ENCODE measurements around the gene CLEC4F. TPM values are rescaled to one million over a fixed set of nuclear protein-coding genes. Genes with fewer than 3 reads are reported as not detected.

CLEC4F gene
- total and polyA plus RNA-seq, 2 experiments from 2014 or later, result not detected

DNA sequence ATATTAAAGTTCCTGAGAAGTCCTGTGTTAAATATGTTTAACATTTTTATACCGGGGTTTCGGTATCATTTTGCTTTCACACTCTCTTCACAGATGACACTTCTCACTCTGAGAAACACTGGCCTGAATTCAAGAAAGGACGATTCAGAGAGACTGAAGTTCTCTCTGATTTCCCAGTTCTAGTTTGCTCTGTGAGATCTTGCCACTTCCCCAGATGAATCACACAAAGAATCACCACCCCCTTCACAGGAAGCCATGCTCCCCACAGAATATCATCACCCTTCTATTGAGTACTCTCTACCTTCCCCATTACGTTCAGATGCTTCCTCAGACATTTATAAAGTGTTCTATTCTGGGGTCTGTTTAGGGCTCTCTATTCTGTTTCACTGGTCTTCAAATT, 31.3 kb upstream of the CLEC4F start:
- Histone ChIP-seq H3K4me1 (ENCODE audit: insufficient read depth) (no peaks in the 10 kb centered on the region), H3K36me3 (ENCODE audit: insufficient read depth) (no peaks in the 10 kb centered on the region), H3K9me2 (ENCODE audit: insufficient read depth) (no peaks in the 10 kb centered on the region), H3F3A (replicated peaks; ENCODE audit: low read depth) (no peaks in the 10 kb centered on the region), H4K20me1 (replicated peaks; ENCODE audit: insufficient read depth) (no peaks in the 10 kb centered on the region; the same call in 1 of the 2 replicates), H3K27ac (ENCODE audit: low read depth) (no peak overlapping the region), H3K4me3 (no peak overlapping the region), H3K4me2 (no peak overlapping the region), H3K27me3 (ENCODE audit: insufficient read depth) (no peaks in the 10 kb centered on the region), H3K79me2 (replicated peaks; ENCODE audit: insufficient read depth) (no peaks in the 10 kb centered on the region), H2AFZ (no peak overlapping the region)
- Mint-ChIP-seq H3K36me3 (ENCODE audit: low read depth) (no peaks in the 10 kb centered on the region), H3K27ac (no peak overlapping the region), H3K4me3 (no peak overlapping the region), H3K9me3 (no peaks in the 10 kb centered on the region), H3K27me3 (ENCODE audit: insufficient read depth, low read depth, poor library complexity) (no peaks in the 10 kb centered on the region), H3K4me1 (no peaks in the 10 kb centered on the region; the same call in 2 of the 3 replicates)
- TF ChIP-seq POLR2AphosphoS5 (IDR thresholded peaks at IDR 0.05; ENCODE audit: low read depth) (no peak), NANOG (IDR thresholded peaks at IDR 0.05; ENCODE audit: borderline replicate concordance) (no peak), STAT1 (IDR thresholded peaks at IDR 0.05; ENCODE audit: unreplicated experiment) (no peak), ZNF331 (CRISPR knock-in tag; IDR thresholded peaks at IDR 0.05; ENCODE audit: low read depth) (no peak), ZNF114 (CRISPR knock-in tag; IDR thresholded peaks at IDR 0.05) (no peak), CREB1 (CRISPR knock-in tag; IDR thresholded peaks at IDR 0.05; ENCODE audit: low read depth) (no peak), EZH2phosphoT487 (IDR thresholded peaks at IDR 0.05; ENCODE audit: unreplicated experiment) (no peak)
- TF ChIP-seq, protein P1, sequence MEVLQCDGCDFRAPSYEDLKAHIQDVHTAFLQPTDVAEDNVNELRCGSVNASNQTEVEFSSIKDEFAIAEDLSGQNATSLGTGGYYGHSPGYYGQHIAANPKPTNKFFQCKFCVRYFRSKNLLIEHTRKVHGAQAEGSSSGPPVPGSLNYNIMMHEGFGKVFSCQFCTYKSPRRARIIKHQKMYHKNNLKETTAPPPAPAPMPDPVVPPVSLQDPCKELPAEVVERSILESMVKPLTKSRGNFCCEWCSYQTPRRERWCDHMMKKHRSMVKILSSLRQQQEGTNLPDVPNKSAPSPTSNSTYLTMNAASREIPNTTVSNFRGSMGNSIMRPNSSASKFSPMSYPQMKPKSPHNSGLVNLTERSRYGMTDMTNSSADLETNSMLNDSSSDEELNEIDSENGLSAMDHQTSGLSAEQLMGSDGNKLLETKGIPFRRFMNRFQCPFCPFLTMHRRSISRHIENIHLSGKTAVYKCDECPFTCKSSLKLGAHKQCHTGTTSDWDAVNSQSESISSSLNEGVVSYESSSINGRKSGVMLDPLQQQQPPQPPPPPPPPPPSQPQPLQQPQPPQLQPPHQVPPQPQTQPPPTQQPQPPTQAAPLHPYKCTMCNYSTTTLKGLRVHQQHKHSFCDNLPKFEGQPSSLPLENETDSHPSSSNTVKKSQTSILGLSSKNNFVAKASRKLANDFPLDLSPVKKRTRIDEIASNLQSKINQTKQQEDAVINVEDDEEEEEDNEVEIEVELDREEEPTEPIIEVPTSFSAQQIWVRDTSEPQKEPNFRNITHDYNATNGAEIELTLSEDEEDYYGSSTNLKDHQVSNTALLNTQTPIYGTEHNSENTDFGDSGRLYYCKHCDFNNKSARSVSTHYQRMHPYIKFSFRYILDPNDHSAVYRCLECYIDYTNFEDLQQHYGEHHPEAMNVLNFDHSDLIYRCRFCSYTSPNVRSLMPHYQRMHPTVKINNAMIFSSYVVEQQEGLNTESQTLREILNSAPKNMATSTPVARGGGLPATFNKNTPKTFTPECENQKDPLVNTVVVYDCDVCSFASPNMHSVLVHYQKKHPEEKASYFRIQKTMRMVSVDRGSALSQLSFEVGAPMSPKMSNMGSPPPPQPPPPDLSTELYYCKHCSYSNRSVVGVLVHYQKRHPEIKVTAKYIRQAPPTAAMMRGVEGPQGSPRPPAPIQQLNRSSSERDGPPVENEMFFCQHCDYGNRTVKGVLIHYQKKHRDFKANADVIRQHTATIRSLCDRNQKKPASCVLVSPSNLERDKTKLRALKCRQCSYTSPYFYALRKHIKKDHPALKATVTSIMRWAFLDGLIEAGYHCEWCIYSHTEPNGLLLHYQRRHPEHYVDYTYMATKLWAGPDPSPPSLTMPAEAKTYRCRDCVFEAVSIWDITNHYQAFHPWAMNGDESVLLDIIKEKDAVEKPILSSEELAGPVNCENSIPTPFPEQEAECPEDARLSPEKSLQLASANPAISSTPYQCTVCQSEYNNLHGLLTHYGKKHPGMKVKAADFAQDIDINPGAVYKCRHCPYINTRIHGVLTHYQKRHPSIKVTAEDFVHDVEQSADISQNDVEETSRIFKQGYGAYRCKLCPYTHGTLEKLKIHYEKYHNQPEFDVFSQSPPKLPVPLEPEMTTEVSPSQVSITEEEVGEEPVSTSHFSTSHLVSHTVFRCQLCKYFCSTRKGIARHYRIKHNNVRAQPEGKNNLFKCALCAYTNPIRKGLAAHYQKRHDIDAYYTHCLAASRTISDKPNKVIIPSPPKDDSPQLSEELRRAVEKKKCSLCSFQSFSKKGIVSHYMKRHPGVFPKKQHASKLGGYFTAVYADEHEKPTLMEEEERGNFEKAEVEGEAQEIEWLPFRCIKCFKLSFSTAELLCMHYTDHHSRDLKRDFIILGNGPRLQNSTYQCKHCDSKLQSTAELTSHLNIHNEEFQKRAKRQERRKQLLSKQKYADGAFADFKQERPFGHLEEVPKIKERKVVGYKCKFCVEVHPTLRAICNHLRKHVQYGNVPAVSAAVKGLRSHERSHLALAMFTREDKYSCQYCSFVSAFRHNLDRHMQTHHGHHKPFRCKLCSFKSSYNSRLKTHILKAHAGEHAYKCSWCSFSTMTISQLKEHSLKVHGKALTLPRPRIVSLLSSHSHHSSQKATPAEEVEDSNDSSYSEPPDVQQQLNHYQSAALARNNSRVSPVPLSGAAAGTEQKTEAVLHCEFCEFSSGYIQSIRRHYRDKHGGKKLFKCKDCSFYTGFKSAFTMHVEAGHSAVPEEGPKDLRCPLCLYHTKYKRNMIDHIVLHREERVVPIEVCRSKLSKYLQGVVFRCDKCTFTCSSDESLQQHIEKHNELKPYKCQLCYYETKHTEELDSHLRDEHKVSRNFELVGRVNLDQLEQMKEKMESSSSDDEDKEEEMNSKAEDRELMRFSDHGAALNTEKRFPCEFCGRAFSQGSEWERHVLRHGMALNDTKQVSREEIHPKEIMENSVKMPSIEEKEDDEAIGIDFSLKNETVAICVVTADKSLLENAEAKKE (CRISPR knock-in tag; IDR thresholded peaks at IDR 0.05), result no peak
- TF ChIP-seq, protein P2, sequence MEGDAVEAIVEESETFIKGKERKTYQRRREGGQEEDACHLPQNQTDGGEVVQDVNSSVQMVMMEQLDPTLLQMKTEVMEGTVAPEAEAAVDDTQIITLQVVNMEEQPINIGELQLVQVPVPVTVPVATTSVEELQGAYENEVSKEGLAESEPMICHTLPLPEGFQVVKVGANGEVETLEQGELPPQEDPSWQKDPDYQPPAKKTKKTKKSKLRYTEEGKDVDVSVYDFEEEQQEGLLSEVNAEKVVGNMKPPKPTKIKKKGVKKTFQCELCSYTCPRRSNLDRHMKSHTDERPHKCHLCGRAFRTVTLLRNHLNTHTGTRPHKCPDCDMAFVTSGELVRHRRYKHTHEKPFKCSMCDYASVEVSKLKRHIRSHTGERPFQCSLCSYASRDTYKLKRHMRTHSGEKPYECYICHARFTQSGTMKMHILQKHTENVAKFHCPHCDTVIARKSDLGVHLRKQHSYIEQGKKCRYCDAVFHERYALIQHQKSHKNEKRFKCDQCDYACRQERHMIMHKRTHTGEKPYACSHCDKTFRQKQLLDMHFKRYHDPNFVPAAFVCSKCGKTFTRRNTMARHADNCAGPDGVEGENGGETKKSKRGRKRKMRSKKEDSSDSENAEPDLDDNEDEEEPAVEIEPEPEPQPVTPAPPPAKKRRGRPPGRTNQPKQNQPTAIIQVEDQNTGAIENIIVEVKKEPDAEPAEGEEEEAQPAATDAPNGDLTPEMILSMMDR (conservative IDR thresholded peaks at IDR 0.05; ENCODE audit: low read depth in 2 of 2), result no peak
- TF ChIP-seq, protein P3, sequence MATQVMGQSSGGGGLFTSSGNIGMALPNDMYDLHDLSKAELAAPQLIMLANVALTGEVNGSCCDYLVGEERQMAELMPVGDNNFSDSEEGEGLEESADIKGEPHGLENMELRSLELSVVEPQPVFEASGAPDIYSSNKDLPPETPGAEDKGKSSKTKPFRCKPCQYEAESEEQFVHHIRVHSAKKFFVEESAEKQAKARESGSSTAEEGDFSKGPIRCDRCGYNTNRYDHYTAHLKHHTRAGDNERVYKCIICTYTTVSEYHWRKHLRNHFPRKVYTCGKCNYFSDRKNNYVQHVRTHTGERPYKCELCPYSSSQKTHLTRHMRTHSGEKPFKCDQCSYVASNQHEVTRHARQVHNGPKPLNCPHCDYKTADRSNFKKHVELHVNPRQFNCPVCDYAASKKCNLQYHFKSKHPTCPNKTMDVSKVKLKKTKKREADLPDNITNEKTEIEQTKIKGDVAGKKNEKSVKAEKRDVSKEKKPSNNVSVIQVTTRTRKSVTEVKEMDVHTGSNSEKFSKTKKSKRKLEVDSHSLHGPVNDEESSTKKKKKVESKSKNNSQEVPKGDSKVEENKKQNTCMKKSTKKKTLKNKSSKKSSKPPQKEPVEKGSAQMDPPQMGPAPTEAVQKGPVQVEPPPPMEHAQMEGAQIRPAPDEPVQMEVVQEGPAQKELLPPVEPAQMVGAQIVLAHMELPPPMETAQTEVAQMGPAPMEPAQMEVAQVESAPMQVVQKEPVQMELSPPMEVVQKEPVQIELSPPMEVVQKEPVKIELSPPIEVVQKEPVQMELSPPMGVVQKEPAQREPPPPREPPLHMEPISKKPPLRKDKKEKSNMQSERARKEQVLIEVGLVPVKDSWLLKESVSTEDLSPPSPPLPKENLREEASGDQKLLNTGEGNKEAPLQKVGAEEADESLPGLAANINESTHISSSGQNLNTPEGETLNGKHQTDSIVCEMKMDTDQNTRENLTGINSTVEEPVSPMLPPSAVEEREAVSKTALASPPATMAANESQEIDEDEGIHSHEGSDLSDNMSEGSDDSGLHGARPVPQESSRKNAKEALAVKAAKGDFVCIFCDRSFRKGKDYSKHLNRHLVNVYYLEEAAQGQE (IDR thresholded peaks at IDR 0.05; ENCODE audit: unreplicated experiment), result no peak
- ATAC-seq (no peak), DNase-seq (ENCODE audit: low spot score) (no peak)
